Right lobe of liver (tissue), 6 donors: ENCODE results near the gene HIBADH. TPM values are rescaled to one million over a fixed set of nuclear protein-coding genes. Genes with fewer than 3 reads are reported as not detected.

ENCODE experiments used
- ATAC-seq, 4 donors: fragments of 200-7000 bp; cut with Tn5 transposase; one replicate each; pipeline ENCODE4 v1.9.1; 2020; ENCODE audit warnings: mild to moderate bottlenecking in 4 of 4, moderate library complexity in 4 of 4
- DNase-seq, 3 donors: peaks; one replicate each; pipeline ENCODE4 v3.0.0-alpha.2; 2020
- H3K27ac ChIP-seq, 3 donors: fragments of 200-600 bp; one replicate each; pipeline ENCODE4 v1.8.0; 2022
- H3K27me3 ChIP-seq, 2 donors: fragments of 200-600 bp; one replicate each; pipeline ENCODE4 v1.8.0; 2022
- H3K36me3 ChIP-seq, 4 donors: fragments of 200-600 bp; sonication (generic) in 1 of 4; one replicate each; pipeline versions ENCODE4 v1.5.1 to v1.8.0; 2017 to 2022; ENCODE audit warnings: control low read depth in 1 of 4
- H3K4me1 ChIP-seq, 4 donors: fragments of 200-600 bp; sonication (generic) in 1 of 4; one replicate each; pipeline versions ENCODE4 v1.5.1 to v1.8.0; 2017 to 2022; ENCODE audit warnings: control low read depth in 1 of 4
- H3K4me3 ChIP-seq, 3 donors: fragments of 200-600 bp; one replicate each; pipeline ENCODE4 v1.8.0; 2022
- H3K9me3 ChIP-seq, 4 donors: fragments of 200-600 bp; sonication (generic) in 1 of 4; one replicate each; pipeline versions ENCODE4 v1.5.1 to v1.8.0; 2017 to 2022; ENCODE audit warnings: control low read depth in 1 of 4
- CTCF ChIP-seq, 4 donors: fragments of 200-600 bp in 3 of 4; fragments of 450-650 bp in 1 of 4; IDR thresholded peaks; one replicate each; pipeline versions ENCODE4 v1.5.1 to v1.8.0; 2016 to 2022; ENCODE audit warnings: antibody characterized with exemption in 4 of 4, mild to moderate bottlenecking in 2 of 4
- POLR2A ChIP-seq: fragments of 450-650 bp; IDR thresholded peaks from one replicate; pipeline ENCODE4 v1.6.1; 2017; ENCODE audit warnings: antibody characterized with exemption, mild to moderate bottlenecking
- WGBS: methylation state at CpG from one replicate; pipeline ENCODE4 v1.1.6; 2018; ENCODE audit warnings: low coverage, low lambda C conversion rate; ENCODE audit not compliant: insufficient coverage; ENCODE audit errors: missing lambda C conversion rate; 5-methylcytosine and 5-hydroxymethylcytosine counted together
- intact Hi-C, 2 donors: fragments of 100-400 bp; cut with DNase I; formaldehyde crosslinking; loops; one replicate each; pipeline versions ENCODE4 v1.11.2 to v1.14.1; 2022
- total RNA-seq, 6 experiments: library from RNA; depleted of rRNA in 2 of 6; stranded (reverse); fragments of >200 nt in 2 of 6; fragmentation: NEBNext Ultra II Directional in 3 of 6; extraction: Animal tissue kit (Norgen Biotek cat#: 25700) in 3 of 6; gene quantifications; one replicate each; pipeline versions ENCODE4 v1.1.0 to v1.2.4, GENCODE V29; 2016 to 2023
- donor health status: DM: no; HTN: yes; CAD: no.
- donor health status: DM: no; HTN: no; CAD: no.
- donor health status: DM: no; HTN: no; CAD: no.
- donor health status: DM: no; HTN: yes; CAD: no.
- donor health status: DM: no; HTN: yes; CAD: no.

Gene HIBADH
- total RNA-seq, 6 experiments from 2014 or later, result 64.9 to 143 (median 67.2) TPM

GRCh38 chr7:27532314-27532713 is 130.4 kb downstream of the HIBADH start:
- 83% methylated on average over 1 of the region's 1 CpG for WGBS
- no peak for ATAC-seq
- H3K27me3 ChIP-seq, result no peaks in the 10 kb centered on the region
- no peak for DNase-seq
- intact Hi-C loops, result no loop called here
- H3K4me3 ChIP-seq, result no peak overlapping the region
- no peak overlapping the region for H3K27ac ChIP-seq
- H3K36me3 ChIP-seq, result peaks cover 0 to 10% (median 2%) of the 10 kb centered on the region in 4 donors
- H3K4me1 ChIP-seq, result no peaks in the 10 kb centered on the region
- no peak for TF ChIP-seq POLR2A
- no peak for TF ChIP-seq CTCF (IDR thresholded peaks at IDR 0.05)
- no peaks in the 10 kb centered on the region for H3K9me3 ChIP-seq

GRCh38 chr7:27527348-27527714 is 135.4 kb downstream of the HIBADH start:
- DNase-seq (no peak), ATAC-seq (no peak)
- H3K4me3 ChIP-seq, result no peak overlapping the region
- peaks cover 0 to 21% (median 9%) of the 10 kb centered on the region in 4 donors for H3K36me3 ChIP-seq
- intact Hi-C loops, result no loop called here
- no peak for TF ChIP-seq POLR2A
- no peak for TF ChIP-seq CTCF (IDR thresholded peaks at IDR 0.05)
- H3K9me3 ChIP-seq, result no peaks in the 10 kb centered on the region
- 24% methylated on average over 2 of the region's 2 CpGs for WGBS
- no peaks in the 10 kb centered on the region for H3K27me3 ChIP-seq
- H3K4me1 ChIP-seq, result no peaks in the 10 kb centered on the region
- H3K27ac ChIP-seq, result no peak overlapping the region

GRCh38 chr7:27526611-27527347 is 135.9 kb downstream of the HIBADH start:
- Histone ChIP-seq H3K4me1 (no peaks in the 10 kb centered on the region), H3K27me3 (no peaks in the 10 kb centered on the region), H3K27ac (no peak overlapping the region), H3K4me3 (no peak overlapping the region), H3K9me3 (no peaks in the 10 kb centered on the region), H3K36me3 (peaks cover 0 to 21% (median 9%) of the 10 kb centered on the region in 4 donors)
- 60% methylated on average over 1 of the region's 1 CpG for WGBS
- DNase-seq (no peak), ATAC-seq (no peak)
- TF ChIP-seq CTCF (IDR thresholded peaks at IDR 0.05) (no peak), POLR2A (no peak)
- intact Hi-C loops, result no loop called here

- intact Hi-C loops, result no loop called here
- no peaks in the 10 kb centered on the region for H3K4me1 ChIP-seq
- no peaks in the 10 kb centered on the region for H3K27me3 ChIP-seq
- H3K36me3 ChIP-seq, result peaks cover 0 to 21% (median 8%) of the 10 kb centered on the region in 4 donors
- no peaks in the 10 kb centered on the region for H3K9me3 ChIP-seq
- no peak overlapping the region for H3K27ac ChIP-seq
- H3K4me3 ChIP-seq, result no peak overlapping the region
- no peak for ATAC-seq
- DNase-seq, result no peak
- no peak for TF ChIP-seq POLR2A
- no peak for TF ChIP-seq CTCF (IDR thresholded peaks at IDR 0.05)
- WGBS, result 91% methylated on average over 4 of the region's 5 CpGs
These were observed 136.6 kb downstream of the HIBADH start for GRCh38 chr7:27526131-27526530.

GRCh38 chr7:27523321-27523720 is 139.4 kb downstream of the HIBADH start:
- H3K27me3 ChIP-seq, result no peaks in the 10 kb centered on the region
- H3K9me3 ChIP-seq, result no peaks in the 10 kb centered on the region
- ATAC-seq (no peak), DNase-seq (no peak)
- TF ChIP-seq POLR2A, result no peak
- no peak for TF ChIP-seq CTCF (IDR thresholded peaks at IDR 0.05)
- H3K4me1 ChIP-seq, result no peaks in the 10 kb centered on the region
- no peak overlapping the region for H3K4me3 ChIP-seq
- intact Hi-C loops, result no loop called here
- H3K36me3 ChIP-seq, result peaks cover 0 to 21% (median 7%) of the 10 kb centered on the region in 4 donors
- H3K27ac ChIP-seq, result no peak overlapping the region
